ENCODE data around the gene ZCCHC24. TPM values are rescaled to one million over a fixed set of nuclear protein-coding genes. Genes with fewer than 3 reads are reported as not detected.

ZCCHC24 gene
- total and polyA plus RNA-seq, 2 of the 8 experiments (the other 6 are each of a cell fraction or from before 2014, with no cell fraction given): 3.9 to 6.9 TPM

DNA sequence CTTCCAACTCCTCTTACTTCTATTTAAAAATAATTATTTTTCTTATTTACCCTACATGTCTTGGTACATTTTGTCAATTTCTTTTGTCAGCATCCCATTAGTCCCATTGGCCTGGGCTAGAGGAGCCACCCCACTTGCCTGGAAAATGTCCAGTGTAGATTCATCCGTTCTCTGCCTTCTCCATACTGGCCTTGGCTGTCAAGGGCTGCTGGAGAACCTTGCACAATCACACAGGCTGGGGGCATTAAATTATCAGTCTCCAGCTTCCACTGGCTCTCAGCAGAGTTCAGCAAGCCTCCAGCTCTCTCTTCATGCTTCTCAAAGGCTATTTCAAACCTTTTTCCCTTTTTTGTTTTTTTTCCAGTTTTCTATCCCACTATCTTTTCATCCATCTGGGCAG, 13.8 kb upstream of the ZCCHC24 start (continued):
- TF ChIP-seq, protein P1, sequence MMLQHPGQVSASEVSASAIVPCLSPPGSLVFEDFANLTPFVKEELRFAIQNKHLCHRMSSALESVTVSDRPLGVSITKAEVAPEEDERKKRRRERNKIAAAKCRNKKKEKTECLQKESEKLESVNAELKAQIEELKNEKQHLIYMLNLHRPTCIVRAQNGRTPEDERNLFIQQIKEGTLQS (IDR thresholded peaks at IDR 0.05; ENCODE audit: insufficient read depth, low read depth, low read length): no peak
- TF ChIP-seq CHD2 (IDR thresholded peaks at IDR 0.05; ENCODE audit: low read length) (no peak), HDAC6 (IDR thresholded peaks at IDR 0.05; ENCODE audit: low read depth, low read length) (no peak)
- TF ChIP-seq, protein P2, sequence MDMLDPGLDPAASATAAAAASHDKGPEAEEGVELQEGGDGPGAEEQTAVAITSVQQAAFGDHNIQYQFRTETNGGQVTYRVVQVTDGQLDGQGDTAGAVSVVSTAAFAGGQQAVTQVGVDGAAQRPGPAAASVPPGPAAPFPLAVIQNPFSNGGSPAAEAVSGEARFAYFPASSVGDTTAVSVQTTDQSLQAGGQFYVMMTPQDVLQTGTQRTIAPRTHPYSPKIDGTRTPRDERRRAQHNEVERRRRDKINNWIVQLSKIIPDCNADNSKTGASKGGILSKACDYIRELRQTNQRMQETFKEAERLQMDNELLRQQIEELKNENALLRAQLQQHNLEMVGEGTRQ (IDR thresholded peaks at IDR 0.05; ENCODE audit: low read length): no peak
